Thymus (tissue), 11 donors: ENCODE data around the gene NOL11. TPM values are rescaled to one million over a fixed set of nuclear protein-coding genes. Genes with fewer than 3 reads are reported as not detected.
"Not testable (repeated sequence)": the region's sequence is repeated elsewhere in the genome, so short reads cannot be mapped to it uniquely, and the experiment has no call there.

Source experiments
- DNase-seq, 9 donors: peaks; one replicate each; pipeline ENCODE4 v3.0.0-alpha.2; 2013; ENCODE audit warnings: low spot score in 9 of 9, low read depth in 6 of 9, missing footprints in 1 of 9
- H3K27ac ChIP-seq, 2 donors: one replicate each; pipeline ENCODE4 v1.5.1; 2013; ENCODE audit warnings: control low read depth in 1 of 2, low read depth in 1 of 2, low read length in 1 of 2, mild to moderate bottlenecking in 1 of 2, moderate library complexity in 1 of 2
- H3K27me3 ChIP-seq, 2 donors: one replicate each; pipeline ENCODE4 v1.5.1; 2013; ENCODE audit warnings: low read length in 1 of 2; ENCODE audit not compliant: control insufficient read depth in 2 of 2, insufficient read depth in 1 of 2
- H3K36me3 ChIP-seq, 2 donors: one replicate each; pipeline ENCODE4 v1.5.1; 2013; ENCODE audit warnings: low read length in 1 of 2, mild to moderate bottlenecking in 1 of 2, moderate library complexity in 1 of 2; ENCODE audit not compliant: control insufficient read depth in 2 of 2, insufficient read depth in 2 of 2
- H3K4me1 ChIP-seq, 2 donors: one replicate each; pipeline ENCODE4 v1.5.1; 2013; ENCODE audit warnings: low read length in 2 of 2; ENCODE audit not compliant: control insufficient read depth in 2 of 2, insufficient read depth in 2 of 2
- H3K4me3 ChIP-seq, 2 donors: one replicate each; pipeline ENCODE4 v1.5.1; 2013; ENCODE audit warnings: low read length in 2 of 2, control low read depth in 1 of 2, mild to moderate bottlenecking in 1 of 2
- H3K9me3 ChIP-seq, 2 donors: one replicate each; pipeline ENCODE4 v1.5.1; 2013; ENCODE audit warnings: low read length in 1 of 2, mild to moderate bottlenecking in 1 of 2; ENCODE audit not compliant: control insufficient read depth in 2 of 2, insufficient read depth in 1 of 2
- WGBS: extraction: QIAGEN DNeasy Blood & Tissue Kit; methylation state at CpG from one replicate; pipeline ENCODE4 v1.1.7; 2013; 5-methylcytosine and 5-hydroxymethylcytosine counted together
- polyA plus RNA-seq: library from polyadenylated mRNA; stranded (reverse); fragments of 200-250 nt; gene quantifications from one replicate; pipeline ENCODE4 v1.2.3, GENCODE V29; 2013
- total RNA-seq: library from RNA; stranded (reverse); fragments of 120-200 nt; gene quantifications from one replicate; pipeline ENCODE4 v1.2.4, GENCODE V29; 2013
- donor health status: healthy.

The NOL11 gene
- total and polyA plus RNA-seq, 2 donors = 70.9 to 72.4 TPM

- Histone ChIP-seq H3K27ac (peak overlapping the region; percentile 87 to 88), H3K4me3 (peak overlapping the region; percentile 89 to 90), H3K4me1 (peaks cover 11 to 13% of the 10 kb centered on the region in 2 donors), H3K9me3 (no peaks in the 10 kb centered on the region), H3K27me3 (no peaks in the 10 kb centered on the region), H3K36me3 (peaks cover 0 to 17% of the 10 kb centered on the region in 2 donors)
- 4% methylated on average over 5 of the region's 5 CpGs for WGBS
- DNase-seq = peak in 1 of 9 donors; percentile 10
Observed at GRCh38 chr17:67717192-67717623, 528 bp upstream of the NOL11 start.

GRCh38 chr17:67718325-67718941 lies 697 bp downstream of the NOL11 start:
- under 1% methylated on average over 16 of the region's 16 CpGs for WGBS
- peak overlapping the region; percentile 97 to 98 for H3K27ac ChIP-seq
- H3K27me3 ChIP-seq = no peaks in the 10 kb centered on the region
- peak in 2 of 9 donors; percentile 21 to 25 for DNase-seq
- no peaks in the 10 kb centered on the region for H3K9me3 ChIP-seq
- H3K4me1 ChIP-seq = peaks cover 11 to 13% of the 10 kb centered on the region in 2 donors
- peak overlapping the region; percentile 89 to 90 for H3K4me3 ChIP-seq
- H3K36me3 ChIP-seq = peaks cover 5 to 28% of the 10 kb centered on the region in 2 donors

- peak overlapping the region in 1 of 2 donors; percentile 58 for H3K27ac ChIP-seq
- peaks cover 39 to 86% of the 10 kb centered on the region in 2 donors for H3K36me3 ChIP-seq
- DNase-seq = peak in 7 of 9 donors; percentile 13 to 80 (median 44)
- H3K9me3 ChIP-seq = peaks cover 0 to 1% of the 10 kb centered on the region in 2 donors
- no peak overlapping the region for H3K4me3 ChIP-seq
- 35% methylated on average over 4 of the region's 4 CpGs for WGBS
- peaks cover 2 to 17% of the 10 kb centered on the region in 2 donors for H3K4me1 ChIP-seq
- no peaks in the 10 kb centered on the region for H3K27me3 ChIP-seq
Observed at GRCh38 chr17:67725373-67725791, 7.6 kb downstream of the NOL11 start.

GRCh38 chr17:67725807-67726206 lies 8.1 kb downstream of the NOL11 start:
- Histone ChIP-seq H3K4me3 (no peak overlapping the region), H3K27me3 (no peaks in the 10 kb centered on the region), H3K9me3 (peaks cover 0 to 1% of the 10 kb centered on the region in 2 donors), H3K36me3 (peaks cover 44 to 88% of the 10 kb centered on the region in 2 donors), H3K4me1 (peaks cover 2 to 17% of the 10 kb centered on the region in 2 donors), H3K27ac (peak overlapping the region in 1 of 2 donors; percentile 58)
- no peak for DNase-seq
- 83% methylated on average over 4 of the region's 4 CpGs for WGBS

DNA sequence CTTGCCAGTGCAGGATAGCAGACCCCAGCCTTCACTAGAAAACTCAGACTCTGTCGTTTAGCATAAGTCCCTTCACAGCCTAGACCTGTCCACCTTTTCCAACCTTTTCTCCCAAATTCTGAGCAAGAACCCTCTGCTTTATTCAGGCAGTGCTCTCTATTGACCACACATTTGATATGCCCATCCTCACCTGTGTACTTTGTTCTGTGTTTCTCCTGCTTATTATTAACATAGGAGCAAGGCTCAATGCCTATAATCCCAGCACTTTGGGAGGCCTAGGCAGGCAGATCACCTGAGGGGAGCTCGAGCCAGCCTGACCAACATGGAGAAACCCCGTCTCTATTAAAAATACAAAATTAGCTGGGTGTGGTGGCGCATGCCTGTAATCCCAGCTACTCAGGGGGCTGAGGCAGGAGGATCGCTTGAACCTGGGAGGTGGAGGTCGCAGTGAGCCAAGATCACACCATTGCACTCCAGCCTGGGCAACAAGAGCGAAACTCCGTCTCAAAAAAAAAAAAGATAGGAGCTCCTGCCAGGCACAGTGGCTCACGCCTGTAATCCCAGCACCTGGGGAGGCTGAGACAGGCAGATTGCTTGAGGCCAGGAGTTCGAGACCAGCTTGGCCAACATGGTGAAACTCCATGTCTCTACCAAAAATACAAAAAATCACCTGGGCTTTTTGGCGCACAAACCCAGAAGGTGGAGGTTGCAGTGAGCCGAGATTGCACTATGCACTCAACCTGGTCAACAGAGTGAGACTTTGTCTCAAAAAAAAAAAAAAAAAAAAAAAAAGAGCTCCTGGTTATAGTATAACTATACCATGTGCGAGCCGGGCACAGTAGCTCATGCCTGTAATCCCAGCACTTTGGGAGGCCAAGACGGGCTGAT lies 9.7 kb downstream of the NOL11 start:
- H3K27ac ChIP-seq, H3K9me3 ChIP-seq, DNase-seq, H3K4me3 ChIP-seq, H3K27me3 ChIP-seq: not testable (repeated sequence)
- WGBS = 97% methylated on average over 15 of the region's 15 CpGs
- Histone ChIP-seq H3K36me3 (peaks cover 53 to 85% of the 10 kb centered on the region in 2 donors), H3K4me1 (peaks cover 2 to 17% of the 10 kb centered on the region in 2 donors)

- peaks cover 0 to 2% of the 10 kb centered on the region in 2 donors for H3K9me3 ChIP-seq
- WGBS = 98% methylated on average over 6 of the region's 6 CpGs
- H3K36me3 ChIP-seq = peaks cover 54 to 82% of the 10 kb centered on the region in 2 donors
- DNase-seq = no peak
- peaks cover 2 to 10% of the 10 kb centered on the region in 2 donors for H3K4me1 ChIP-seq
- no peak overlapping the region for H3K27ac ChIP-seq
- no peak overlapping the region for H3K4me3 ChIP-seq
- H3K27me3 ChIP-seq = no peaks in the 10 kb centered on the region
Observed at GRCh38 chr17:67729903-67730302, 12.2 kb downstream of the NOL11 start.

- H3K9me3 ChIP-seq = peaks cover 0 to 2% of the 10 kb centered on the region in 2 donors
- H3K4me1 ChIP-seq = peaks cover 0 to 2% of the 10 kb centered on the region in 2 donors
- H3K4me3 ChIP-seq = no peak overlapping the region
- no peak for DNase-seq
- no peak overlapping the region for H3K27ac ChIP-seq
- peaks cover 54 to 78% of the 10 kb centered on the region in 2 donors for H3K36me3 ChIP-seq
- whole genome bisulfite sequencing = 83% methylated on average over 7 of the region's 7 CpGs
- H3K27me3 ChIP-seq = no peaks in the 10 kb centered on the region
Observed at GRCh38 chr17:67730731-67731130, 13.0 kb downstream of the NOL11 start.

DNA sequence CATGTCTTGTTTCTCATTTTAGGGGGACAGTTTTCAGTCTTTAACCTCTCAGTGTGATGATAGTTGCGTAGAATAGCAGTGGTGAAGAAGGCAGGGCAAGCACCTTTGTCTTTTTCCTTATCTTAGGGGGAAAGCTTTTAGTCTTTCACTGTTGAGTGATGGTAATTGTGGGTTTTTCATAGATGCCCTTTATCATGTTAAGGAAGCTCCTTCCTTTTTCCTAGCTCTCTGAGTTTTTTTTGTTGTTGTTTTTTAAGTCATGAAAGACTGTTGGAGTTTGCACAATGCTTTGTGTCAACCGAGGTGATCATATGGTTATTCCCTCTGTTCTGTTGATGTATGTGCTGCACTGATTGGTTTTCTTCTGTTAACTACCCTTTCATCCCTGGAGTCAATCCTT lies 15.7 kb downstream of the NOL11 start:
- Histone ChIP-seq H3K9me3 (peaks cover 0 to 2% of the 10 kb centered on the region in 2 donors), H3K36me3 (peaks cover 54 to 81% of the 10 kb centered on the region in 2 donors), H3K4me1 (no peaks in the 10 kb centered on the region), H3K27ac (no peak overlapping the region), H3K4me3 (no peak overlapping the region), H3K27me3 (no peaks in the 10 kb centered on the region)
- DNase-seq = no peak
- 95% methylated on average over 2 of the region's 2 CpGs for WGBS

GRCh38 chr17:67737145-67737544 lies 19.4 kb downstream of the NOL11 start:
- peaks cover 51 to 81% of the 10 kb centered on the region in 2 donors for H3K36me3 ChIP-seq
- no peaks in the 10 kb centered on the region for H3K4me1 ChIP-seq
- H3K27me3 ChIP-seq = no peaks in the 10 kb centered on the region
- no peak for DNase-seq
- H3K27ac ChIP-seq = no peak overlapping the region
- H3K4me3 ChIP-seq = no peak overlapping the region
- 97% methylated on average over 8 of the region's 8 CpGs for WGBS
- no peaks in the 10 kb centered on the region for H3K9me3 ChIP-seq
